Measurements from ENCODE around the gene COL13A1. TPM values are rescaled to one million over a fixed set of nuclear protein-coding genes. Genes with fewer than 3 reads are reported as not detected.

The COL13A1 gene
- total and polyA plus RNA-seq, 8 donors: 2.1 to 68.5 (median 52.4) TPM

GRCh38 chr10:69836731-69837030 is 35.0 kb downstream of the COL13A1 start:
- H3K4me3 ChIP-seq: no peak overlapping the region
- DNase-seq (no peak), ATAC-seq (no peak)
- no peaks in the 10 kb centered on the region for H3K36me3 ChIP-seq
- H3K27me3 ChIP-seq: peaks cover 0 to 13% of the 10 kb centered on the region in 2 donors
- H3K27ac ChIP-seq: no peak overlapping the region
- no peaks in the 10 kb centered on the region for H3K9me3 ChIP-seq
- TF ChIP-seq, protein P1, sequence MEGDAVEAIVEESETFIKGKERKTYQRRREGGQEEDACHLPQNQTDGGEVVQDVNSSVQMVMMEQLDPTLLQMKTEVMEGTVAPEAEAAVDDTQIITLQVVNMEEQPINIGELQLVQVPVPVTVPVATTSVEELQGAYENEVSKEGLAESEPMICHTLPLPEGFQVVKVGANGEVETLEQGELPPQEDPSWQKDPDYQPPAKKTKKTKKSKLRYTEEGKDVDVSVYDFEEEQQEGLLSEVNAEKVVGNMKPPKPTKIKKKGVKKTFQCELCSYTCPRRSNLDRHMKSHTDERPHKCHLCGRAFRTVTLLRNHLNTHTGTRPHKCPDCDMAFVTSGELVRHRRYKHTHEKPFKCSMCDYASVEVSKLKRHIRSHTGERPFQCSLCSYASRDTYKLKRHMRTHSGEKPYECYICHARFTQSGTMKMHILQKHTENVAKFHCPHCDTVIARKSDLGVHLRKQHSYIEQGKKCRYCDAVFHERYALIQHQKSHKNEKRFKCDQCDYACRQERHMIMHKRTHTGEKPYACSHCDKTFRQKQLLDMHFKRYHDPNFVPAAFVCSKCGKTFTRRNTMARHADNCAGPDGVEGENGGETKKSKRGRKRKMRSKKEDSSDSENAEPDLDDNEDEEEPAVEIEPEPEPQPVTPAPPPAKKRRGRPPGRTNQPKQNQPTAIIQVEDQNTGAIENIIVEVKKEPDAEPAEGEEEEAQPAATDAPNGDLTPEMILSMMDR (IDR thresholded peaks at IDR 0.05): no peak
- intact Hi-C loops (cut with DNase I): no loop called here
- no peaks in the 10 kb centered on the region for H3K4me1 ChIP-seq

- intact Hi-C loops (cut with DNase I): no loop called here
- Histone ChIP-seq H3K4me3 (no peak overlapping the region), H3K27me3 (peaks cover 0 to 13% of the 10 kb centered on the region in 2 donors), H3K36me3 (no peaks in the 10 kb centered on the region), H3K27ac (no peak overlapping the region), H3K4me1 (no peaks in the 10 kb centered on the region), H3K9me3 (no peaks in the 10 kb centered on the region)
- ATAC-seq (no peak), DNase-seq (no peak)
- TF ChIP-seq, protein P1 (IDR thresholded peaks at IDR 0.05): no peak
Measured at GRCh38 chr10:69837261-69837660, 35.6 kb downstream of the COL13A1 start.

DNA sequence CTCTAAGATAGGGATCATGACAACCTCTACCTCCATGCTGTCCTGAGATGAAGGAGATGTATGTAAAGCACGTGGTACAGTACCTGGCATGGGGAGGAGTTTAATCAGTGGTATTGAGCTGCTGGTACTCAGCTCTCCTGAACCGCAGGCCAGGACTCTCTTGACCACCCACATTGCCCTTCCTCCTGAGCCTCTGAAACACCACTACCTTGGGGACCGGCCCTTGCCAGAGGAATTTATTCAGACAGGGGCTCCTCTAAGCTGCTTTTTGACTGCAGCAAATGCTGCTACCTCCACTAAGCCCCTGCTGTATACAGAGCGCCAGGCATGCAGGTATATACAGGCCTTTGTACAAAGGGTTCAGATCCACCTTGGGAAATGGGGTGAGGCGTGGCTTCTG is 36.7 kb downstream of the COL13A1 start:
- no peaks in the 10 kb centered on the region for H3K9me3 ChIP-seq
- H3K4me1 ChIP-seq: no peaks in the 10 kb centered on the region
- peaks cover 0 to 13% of the 10 kb centered on the region in 2 donors for H3K27me3 ChIP-seq
- no peaks in the 10 kb centered on the region for H3K36me3 ChIP-seq
- intact Hi-C loops (cut with DNase I): no loop called here
- no peak overlapping the region for H3K27ac ChIP-seq
- DNase-seq (no peak), ATAC-seq (no peak)
- TF ChIP-seq, protein P1 (IDR thresholded peaks at IDR 0.05): no peak
- H3K4me3 ChIP-seq: no peak overlapping the region

- ATAC-seq (no peak), DNase-seq (no peak)
- H3K9me3 ChIP-seq: no peaks in the 10 kb centered on the region
- intact Hi-C loops (cut with DNase I): no loop called here
- H3K36me3 ChIP-seq: no peaks in the 10 kb centered on the region
- no peaks in the 10 kb centered on the region for H3K4me1 ChIP-seq
- TF ChIP-seq, protein P1 (IDR thresholded peaks at IDR 0.05): no peak
- peaks cover 0 to 13% of the 10 kb centered on the region in 2 donors for H3K27me3 ChIP-seq
- no peak overlapping the region for H3K27ac ChIP-seq
- no peak overlapping the region for H3K4me3 ChIP-seq
Measured at GRCh38 chr10:69838853-69839252, 37.1 kb downstream of the COL13A1 start.

DNA sequence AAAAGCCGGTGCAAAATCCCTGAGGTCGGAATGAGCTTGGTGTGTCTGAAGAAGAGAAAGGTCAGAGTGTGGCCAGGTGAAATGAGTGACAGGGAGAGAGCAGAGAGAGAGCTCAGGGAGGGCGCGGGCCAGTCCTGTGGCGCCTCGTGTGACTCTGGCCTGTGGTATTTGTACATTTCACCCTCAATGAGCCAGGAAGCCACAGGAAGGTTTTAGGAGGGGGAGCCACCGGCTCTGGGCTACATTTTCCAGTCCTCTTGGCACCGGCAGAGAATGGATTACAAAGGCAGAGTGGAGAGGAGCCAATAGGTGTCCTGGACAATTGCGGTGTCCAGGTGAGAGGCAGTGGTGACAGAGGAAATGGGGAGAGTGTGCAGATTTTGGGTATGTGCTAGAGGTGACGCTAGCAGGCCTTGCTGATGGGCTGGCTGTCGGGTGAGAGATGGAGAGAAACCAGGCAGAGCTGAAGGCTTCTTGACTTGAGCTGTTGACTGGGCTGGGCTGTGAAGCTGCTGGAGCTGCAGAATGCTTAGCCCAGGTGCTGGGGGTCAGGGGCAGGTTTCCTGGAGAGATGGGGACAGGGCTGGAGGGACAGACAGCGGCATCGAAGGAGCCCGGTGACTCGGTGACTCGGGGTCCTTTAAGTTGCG is 38.1 kb downstream of the COL13A1 start:
- Histone ChIP-seq H3K36me3 (no peaks in the 10 kb centered on the region), H3K4me3 (no peak overlapping the region), H3K9me3 (no peaks in the 10 kb centered on the region), H3K4me1 (no peaks in the 10 kb centered on the region), H3K27me3 (peaks cover 0 to 16% of the 10 kb centered on the region in 2 donors), H3K27ac (no peak overlapping the region)
- TF ChIP-seq, protein P1 (IDR thresholded peaks at IDR 0.05): no peak
- intact Hi-C loops (cut with DNase I): no loop called here
- ATAC-seq (peak; percentile 49), DNase-seq (no peak)

All from left lung (tissue), 10 donors.